GM19463 (cell line): ENCODE data around the gene GAS6.
"Not testable (repeated sequence)": the region's sequence is repeated elsewhere in the genome, so short reads cannot be mapped to it uniquely, and the experiment has no call there.

ENCODE experiments used
- ATAC-seq: cut with Tn5 transposase; IDR thresholded peaks from one replicate; pipeline ENCODE4 v1.9.1; 2021; ENCODE audit warnings: mild to moderate bottlenecking, moderate library complexity; ENCODE audit not compliant: unreplicated experiment

GAS6 gene

GRCh38 chr13:113826446-113826845 is 37.4 kb downstream of the GAS6 start:
- ATAC-seq: not testable (repeated sequence)

GRCh38 chr13:113825841-113826240 is 38.0 kb downstream of the GAS6 start:
- ATAC-seq: no peak

GRCh38 chr13:113823771-113824170 is 40.1 kb downstream of the GAS6 start:
- ATAC-seq: no peak

- ATAC-seq: no peak
Measured at GRCh38 chr13:113822956-113823744, 40.7 kb downstream of the GAS6 start.

DNA sequence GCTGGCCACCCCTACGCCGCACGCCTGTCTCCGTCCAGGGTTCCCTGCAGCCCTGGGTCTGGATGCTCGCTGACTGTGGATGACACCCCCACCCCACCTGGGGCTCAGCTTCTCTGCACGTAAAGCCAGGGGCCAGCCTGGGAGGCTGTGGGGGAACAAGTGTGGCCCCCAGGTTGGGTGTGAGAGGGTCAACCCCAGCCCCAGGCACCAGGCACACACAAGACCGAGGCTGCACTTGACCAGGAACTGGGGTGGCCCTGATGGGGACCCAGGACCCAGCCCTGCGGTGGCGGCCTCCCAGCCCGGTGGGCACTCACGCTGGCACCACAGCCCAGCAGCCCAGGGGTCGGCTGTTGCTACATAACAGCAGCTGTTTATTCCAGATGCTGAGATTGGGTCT is 41.6 kb downstream of the GAS6 start:
- ATAC-seq: no peak

DNA sequence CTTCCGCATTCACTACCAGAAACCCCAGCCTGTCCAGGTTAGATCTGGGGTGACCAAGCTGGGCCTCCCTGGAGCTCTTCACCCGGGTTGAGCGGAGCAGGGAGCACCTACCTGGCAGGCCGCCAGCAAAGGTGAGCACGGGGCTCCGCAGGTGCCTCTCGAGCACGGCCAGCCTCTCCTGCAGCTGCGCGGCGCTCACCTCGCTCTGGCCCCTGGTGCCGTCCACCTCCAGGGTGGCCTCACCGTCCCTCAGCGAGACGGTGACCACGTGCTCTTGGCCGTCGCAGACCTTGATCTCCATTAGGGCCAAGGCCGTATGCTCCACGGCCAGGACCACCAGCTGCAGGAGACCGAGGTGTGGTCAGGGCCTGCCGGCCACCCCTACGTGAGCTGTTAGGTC is 42.0 kb downstream of the GAS6 start:
- ATAC-seq: no peak

GRCh38 chr13:113820813-113821651 is 42.8 kb downstream of the GAS6 start:
- ATAC-seq: no peak

DNA sequence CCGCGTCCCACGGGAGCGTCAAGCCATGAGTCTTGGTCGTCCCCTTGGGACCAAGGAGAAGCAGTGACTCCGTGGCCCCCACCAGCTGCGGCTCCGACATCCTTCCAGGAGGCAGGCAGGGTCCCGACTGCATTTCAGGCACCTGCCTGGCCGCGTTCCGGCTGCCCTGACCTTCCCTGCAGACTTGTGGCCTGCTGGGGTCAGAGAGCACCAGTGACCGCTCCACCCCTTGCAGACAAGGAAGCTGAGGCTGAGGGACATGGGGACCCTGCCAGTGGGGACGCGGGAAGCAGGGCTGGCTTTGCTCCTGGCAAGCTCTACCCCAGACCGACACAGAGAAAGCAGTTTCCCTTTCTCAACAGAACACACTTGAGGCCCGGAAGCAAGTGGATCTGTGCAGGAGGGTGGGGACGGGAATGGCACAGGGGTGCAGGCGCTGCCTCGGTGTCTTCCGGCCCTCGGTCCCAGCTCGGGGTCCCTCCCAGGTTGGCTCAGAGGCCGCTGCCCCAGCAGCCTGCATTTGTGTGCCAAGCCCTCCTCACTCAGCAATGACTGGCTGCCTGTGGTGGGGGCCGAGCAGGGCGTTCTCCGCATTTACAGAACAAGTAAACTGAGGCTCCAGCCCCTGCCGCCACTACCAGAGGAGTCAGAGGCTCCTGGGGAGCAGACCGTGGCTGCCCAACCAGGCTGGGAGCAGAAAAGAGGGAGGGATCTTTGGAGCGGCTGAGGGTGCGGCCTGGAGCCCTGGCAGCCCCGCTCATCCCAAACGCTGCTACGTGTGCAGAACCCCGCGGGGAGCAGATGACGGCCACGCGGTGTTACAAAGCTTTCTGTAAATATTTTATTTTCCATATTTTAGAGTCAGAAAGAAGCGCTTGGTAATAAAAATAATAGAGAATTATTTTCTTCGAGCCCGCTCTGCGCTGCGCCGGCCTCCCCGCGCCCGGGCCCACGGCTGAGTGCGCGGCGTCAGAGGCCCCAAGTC is 43.9 kb downstream of the GAS6 start:
- ATAC-seq: no peak

DNA sequence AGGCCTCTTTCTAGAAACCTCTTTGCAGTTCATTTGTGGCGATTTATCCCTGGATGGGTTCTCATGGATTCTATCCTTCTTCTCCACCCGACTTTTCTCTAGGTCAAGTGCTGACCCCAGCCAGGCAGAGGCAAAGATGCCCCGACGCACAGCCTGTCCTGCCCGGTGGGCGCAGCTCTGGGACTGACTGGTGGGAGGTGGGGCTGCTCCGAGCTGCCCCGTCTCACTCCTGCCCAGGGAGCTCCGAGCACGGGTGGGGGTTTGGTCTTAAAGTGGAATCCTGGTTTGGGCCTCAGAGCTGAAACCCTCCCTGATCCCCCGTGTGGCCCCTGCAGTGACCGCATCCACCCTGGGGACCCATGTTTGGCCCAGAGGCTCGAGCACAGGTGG is 44.5 kb downstream of the GAS6 start:
- no peak for ATAC-seq

GRCh38 chr13:113818700-113819295 is 45.1 kb downstream of the GAS6 start:
- ATAC-seq: no peak

DNA sequence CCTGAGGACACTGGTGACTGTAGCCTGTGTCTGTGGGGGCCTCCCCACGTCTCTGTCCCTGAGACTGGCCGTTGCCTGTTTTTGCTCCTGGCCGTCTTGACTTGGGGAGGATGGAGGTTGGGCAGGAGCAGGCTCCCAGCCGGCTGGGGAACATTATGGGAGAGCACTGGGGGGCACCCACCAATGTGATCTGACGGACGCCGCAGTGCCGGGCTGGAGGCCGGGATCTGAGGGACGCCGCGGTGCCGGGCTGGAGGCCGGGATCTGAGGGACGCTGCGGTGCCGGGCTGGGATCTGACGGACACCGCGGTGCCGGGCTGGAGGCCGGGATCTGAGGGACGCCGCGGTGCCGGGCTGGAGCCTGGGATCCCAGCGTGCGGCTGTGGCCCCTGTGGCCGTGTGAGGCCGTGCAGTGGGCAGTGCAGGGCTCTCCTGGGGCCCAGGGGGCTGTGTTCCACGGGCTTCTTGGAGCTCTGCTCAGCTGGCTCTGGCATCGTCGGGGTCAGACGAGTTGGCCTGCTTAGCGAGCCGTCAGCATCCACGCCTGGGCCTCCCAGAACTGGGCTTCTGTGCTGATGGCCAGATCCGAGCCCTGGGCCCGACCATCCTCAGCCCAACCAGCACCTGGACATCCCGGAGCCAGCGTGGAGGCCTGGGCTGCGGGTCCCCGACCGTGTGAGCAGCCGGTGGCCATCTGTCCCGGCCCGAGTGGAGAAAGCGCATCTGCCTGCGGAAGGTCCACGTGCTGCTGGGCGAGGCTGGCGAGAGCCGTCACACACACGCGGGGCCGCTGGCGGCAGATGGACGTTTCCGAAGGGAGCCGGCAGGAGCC is 45.8 kb downstream of the GAS6 start:
- ATAC-seq: no peak

GRCh38 chr13:113816946-113817859 is 46.7 kb downstream of the GAS6 start:
- peak; percentile 45 for ATAC-seq

DNA sequence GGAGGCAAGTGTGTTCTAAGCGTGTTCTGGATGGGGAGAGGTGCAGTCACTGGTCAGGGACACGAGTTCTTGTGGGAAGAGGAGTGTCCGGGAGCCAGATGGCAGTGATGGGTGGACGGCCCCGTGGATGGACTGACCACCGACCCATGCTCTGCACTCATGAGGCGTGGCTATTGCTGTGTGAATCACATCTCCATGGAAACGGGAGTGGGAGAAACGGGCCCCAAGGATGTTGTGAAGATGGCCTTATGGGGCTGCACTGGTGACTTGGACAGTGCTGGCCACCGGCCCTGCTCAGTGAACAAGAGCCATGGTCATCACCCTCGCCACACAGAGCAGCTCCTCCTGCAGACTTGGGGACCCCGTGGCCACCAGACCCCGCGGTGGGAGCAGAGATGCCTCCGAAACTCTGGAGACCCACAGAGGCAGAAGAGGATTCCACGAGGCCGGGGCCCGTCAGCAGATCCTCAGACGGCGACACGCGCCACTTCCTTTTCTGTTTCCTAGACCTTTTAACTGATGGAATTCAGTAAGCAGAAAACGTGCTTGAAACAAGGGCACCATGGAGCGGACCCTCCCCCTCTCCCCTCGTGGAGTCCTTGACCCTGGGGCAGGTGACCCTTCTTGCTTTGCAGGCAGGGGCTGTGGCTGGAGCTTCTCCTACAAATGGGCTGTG is 47.5 kb downstream of the GAS6 start:
- ATAC-seq: no peak

- peak; percentile 49 for ATAC-seq
Measured at GRCh38 chr13:113815151-113816058, 48.5 kb downstream of the GAS6 start.

DNA sequence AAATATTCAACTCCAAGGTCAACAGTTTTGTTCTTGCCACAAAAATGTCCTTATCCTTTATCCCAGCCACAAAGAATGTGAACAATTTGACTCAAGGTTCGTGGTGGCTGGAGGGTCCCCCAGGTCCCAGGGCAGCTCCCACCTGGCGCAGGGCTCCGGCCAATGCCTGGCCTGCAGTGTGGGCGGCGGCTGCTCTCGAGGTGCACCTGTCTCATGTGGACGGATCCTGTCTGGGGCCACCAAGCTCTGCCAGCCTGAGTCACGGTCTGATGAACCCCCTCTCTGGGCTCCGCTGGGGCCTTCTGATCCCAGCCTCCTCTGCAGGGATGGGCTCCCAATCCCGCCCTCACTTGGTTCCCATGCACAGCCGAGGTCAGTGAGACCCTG is 49.4 kb downstream of the GAS6 start:
- no peak for ATAC-seq

- no peak for ATAC-seq
Measured at GRCh38 chr13:113813749-113814434, 50.0 kb downstream of the GAS6 start.
